Thyroid gland (tissue), 4 donors: ENCODE measurements around the gene NYNRIN. TPM values are rescaled to one million over a fixed set of nuclear protein-coding genes. Genes with fewer than 3 reads are reported as not detected.

ENCODE experiments used
- DNase-seq, 2 donors: peaks; one replicate each; pipeline ENCODE4 v3.0.0-alpha.2; 2019
- H3K27ac ChIP-seq, 3 donors: fragments of 200-600 bp; sonication (generic); 1 replicate in 2 of 3; 2 replicates in 1 of 3; pipeline ENCODE4 v1.5.1; 2016 to 2019; ENCODE audit warnings: mild to moderate bottlenecking in 1 of 3, moderate library complexity in 1 of 3
- H3K27me3 ChIP-seq: fragments of 200-600 bp; sonication (generic); one replicate; pipeline ENCODE4 v1.5.1; 2019
- H3K36me3 ChIP-seq, 2 donors: fragments of 200-600 bp; sonication (generic); one replicate each; pipeline ENCODE4 v1.5.1; 2016 to 2019
- H3K4me1 ChIP-seq, 2 donors: fragments of 200-600 bp; sonication (generic); one replicate each; pipeline ENCODE4 v1.5.1; 2017 to 2019
- H3K4me3 ChIP-seq, 3 donors: fragments of 200-600 bp; sonication (generic); replicated peaks in 1 of 3; 1 replicate in 2 of 3; 2 replicates in 1 of 3; pipeline ENCODE4 v1.5.1; 2016; ENCODE audit warnings: mild to moderate bottlenecking in 1 of 3
- H3K9me3 ChIP-seq: fragments of 200-600 bp; sonication (generic); one replicate; pipeline ENCODE4 v1.5.1; 2017
- POLR2A ChIP-seq, 2 donors: fragments of 450-650 bp; IDR thresholded peaks; one replicate each; pipeline ENCODE4 v1.6.1; 2017; ENCODE audit warnings: antibody characterized with exemption in 2 of 2, mild to moderate bottlenecking in 2 of 2, moderate library complexity in 1 of 2
- WGBS, 2 donors: methylation state at CpG; one replicate each; pipeline ENCODE4 v1.1.5; 2017; 5-methylcytosine and 5-hydroxymethylcytosine counted together
- intact Hi-C: fragments of 100-400 bp; cut with DNase I; formaldehyde crosslinking; loops from one replicate; pipeline ENCODE4 v1.15.1; 2023
- total RNA-seq, 4 donors: library from RNA; depleted of rRNA; stranded (reverse); fragments of >200 nt; gene quantifications; one replicate each; pipeline ENCODE4 v1.2.3, GENCODE V29; 2016
- TF ChIP-seq, protein P1 (sequence below), 6 experiments: fragments of 200-600 bp in 3 of 6; fragments of 450-650 bp in 3 of 6; sonication (generic) in 3 of 6; IDR thresholded peaks; one replicate each; pipeline ENCODE4 v1.5.1; 2016 to 2019; ENCODE audit warnings: antibody characterized with exemption in 6 of 6, mild to moderate bottlenecking in 2 of 6, inconsistent platforms in 1 of 6, moderate library complexity in 1 of 6

NYNRIN gene
- total RNA-seq, 4 donors from 2014 or later, result 11.7 to 19.9 (median 12.3) TPM

DNA sequence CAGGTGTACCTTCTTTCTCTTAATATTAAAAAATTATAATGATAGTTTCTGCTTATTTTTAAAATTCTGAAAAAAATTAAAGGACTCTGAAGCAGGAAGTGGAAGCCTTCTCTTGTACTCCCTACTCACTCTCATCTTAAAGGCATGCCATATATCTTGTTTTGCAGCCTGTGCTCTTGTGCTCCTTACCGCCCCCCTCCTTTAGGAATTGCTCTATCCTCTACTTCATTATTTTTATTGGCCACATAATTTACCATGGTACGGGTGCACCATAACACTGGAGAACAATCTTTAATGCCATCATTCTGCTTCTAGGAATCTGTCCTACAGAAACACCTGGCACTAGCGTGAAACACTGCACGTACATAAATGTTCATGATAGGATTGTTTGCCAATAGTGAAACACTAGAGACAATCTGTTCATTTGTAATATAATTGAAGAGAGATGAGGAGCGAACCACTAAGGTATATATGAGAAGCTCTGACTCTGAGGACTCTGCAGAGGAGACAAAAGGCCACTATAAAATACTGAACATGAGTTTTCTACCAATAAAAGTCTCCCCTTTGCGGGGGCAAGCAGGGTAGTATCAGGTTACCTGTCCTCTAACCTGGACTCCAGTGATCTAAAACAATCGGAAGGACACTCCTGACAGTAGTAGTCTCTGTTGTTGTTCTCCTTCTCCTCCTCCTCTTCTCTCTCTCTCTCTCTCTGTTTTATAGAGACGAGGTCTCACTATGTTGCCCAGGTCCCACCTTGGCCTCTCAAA is 6.3 kb upstream of the NYNRIN start:
- H3K27ac ChIP-seq, result no peak overlapping the region
- 54% methylated on average over 8 of the region's 8 CpGs for WGBS, 2 donors
- H3K27me3 ChIP-seq, result no peaks in the 10 kb centered on the region
- TF ChIP-seq POLR2A (IDR thresholded peaks at IDR 0.05), result no peak
- TF ChIP-seq, protein P1, sequence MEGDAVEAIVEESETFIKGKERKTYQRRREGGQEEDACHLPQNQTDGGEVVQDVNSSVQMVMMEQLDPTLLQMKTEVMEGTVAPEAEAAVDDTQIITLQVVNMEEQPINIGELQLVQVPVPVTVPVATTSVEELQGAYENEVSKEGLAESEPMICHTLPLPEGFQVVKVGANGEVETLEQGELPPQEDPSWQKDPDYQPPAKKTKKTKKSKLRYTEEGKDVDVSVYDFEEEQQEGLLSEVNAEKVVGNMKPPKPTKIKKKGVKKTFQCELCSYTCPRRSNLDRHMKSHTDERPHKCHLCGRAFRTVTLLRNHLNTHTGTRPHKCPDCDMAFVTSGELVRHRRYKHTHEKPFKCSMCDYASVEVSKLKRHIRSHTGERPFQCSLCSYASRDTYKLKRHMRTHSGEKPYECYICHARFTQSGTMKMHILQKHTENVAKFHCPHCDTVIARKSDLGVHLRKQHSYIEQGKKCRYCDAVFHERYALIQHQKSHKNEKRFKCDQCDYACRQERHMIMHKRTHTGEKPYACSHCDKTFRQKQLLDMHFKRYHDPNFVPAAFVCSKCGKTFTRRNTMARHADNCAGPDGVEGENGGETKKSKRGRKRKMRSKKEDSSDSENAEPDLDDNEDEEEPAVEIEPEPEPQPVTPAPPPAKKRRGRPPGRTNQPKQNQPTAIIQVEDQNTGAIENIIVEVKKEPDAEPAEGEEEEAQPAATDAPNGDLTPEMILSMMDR (IDR thresholded peaks at IDR 0.05), result no peak
- no peaks in the 10 kb centered on the region for H3K36me3 ChIP-seq
- peaks cover 5 to 7% of the 10 kb centered on the region in 2 donors for H3K4me1 ChIP-seq
- intact Hi-C loops, result no loop called here
- no peaks in the 10 kb centered on the region for H3K9me3 ChIP-seq
- no peak for DNase-seq
- no peak overlapping the region for H3K4me3 ChIP-seq

DNA sequence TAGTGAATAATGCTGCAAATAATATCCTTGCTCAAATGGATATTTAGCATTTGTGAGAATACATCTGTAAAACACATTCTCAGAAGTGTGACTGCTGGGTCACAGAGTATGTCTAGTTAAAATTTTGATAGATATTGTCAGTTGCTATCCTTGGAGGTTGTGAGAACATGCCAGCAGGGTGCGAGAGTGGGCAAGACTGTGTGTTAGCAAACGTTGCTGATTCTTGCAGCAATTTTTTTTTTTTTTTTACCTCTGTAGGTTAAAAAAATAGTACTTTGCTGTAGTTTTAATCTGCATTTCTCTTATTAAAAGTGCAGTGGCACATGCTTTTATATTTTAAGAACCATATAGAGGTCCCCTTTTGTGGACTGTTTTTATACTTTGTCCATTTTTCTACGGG is 4.5 kb upstream of the NYNRIN start:
- TF ChIP-seq, protein P1 (IDR thresholded peaks at IDR 0.05), result no peak
- DNase-seq, result no peak
- H3K27ac ChIP-seq, result no peak overlapping the region
- intact Hi-C loops, result no loop called here
- H3K4me3 ChIP-seq, result no peak overlapping the region
- H3K36me3 ChIP-seq, result no peaks in the 10 kb centered on the region
- H3K27me3 ChIP-seq, result no peaks in the 10 kb centered on the region
- peaks cover 5 to 17% of the 10 kb centered on the region in 2 donors for H3K4me1 ChIP-seq
- 53 to 62% methylated on average over 3 of the region's 3 CpGs for WGBS, 2 donors
- no peaks in the 10 kb centered on the region for H3K9me3 ChIP-seq

DNA sequence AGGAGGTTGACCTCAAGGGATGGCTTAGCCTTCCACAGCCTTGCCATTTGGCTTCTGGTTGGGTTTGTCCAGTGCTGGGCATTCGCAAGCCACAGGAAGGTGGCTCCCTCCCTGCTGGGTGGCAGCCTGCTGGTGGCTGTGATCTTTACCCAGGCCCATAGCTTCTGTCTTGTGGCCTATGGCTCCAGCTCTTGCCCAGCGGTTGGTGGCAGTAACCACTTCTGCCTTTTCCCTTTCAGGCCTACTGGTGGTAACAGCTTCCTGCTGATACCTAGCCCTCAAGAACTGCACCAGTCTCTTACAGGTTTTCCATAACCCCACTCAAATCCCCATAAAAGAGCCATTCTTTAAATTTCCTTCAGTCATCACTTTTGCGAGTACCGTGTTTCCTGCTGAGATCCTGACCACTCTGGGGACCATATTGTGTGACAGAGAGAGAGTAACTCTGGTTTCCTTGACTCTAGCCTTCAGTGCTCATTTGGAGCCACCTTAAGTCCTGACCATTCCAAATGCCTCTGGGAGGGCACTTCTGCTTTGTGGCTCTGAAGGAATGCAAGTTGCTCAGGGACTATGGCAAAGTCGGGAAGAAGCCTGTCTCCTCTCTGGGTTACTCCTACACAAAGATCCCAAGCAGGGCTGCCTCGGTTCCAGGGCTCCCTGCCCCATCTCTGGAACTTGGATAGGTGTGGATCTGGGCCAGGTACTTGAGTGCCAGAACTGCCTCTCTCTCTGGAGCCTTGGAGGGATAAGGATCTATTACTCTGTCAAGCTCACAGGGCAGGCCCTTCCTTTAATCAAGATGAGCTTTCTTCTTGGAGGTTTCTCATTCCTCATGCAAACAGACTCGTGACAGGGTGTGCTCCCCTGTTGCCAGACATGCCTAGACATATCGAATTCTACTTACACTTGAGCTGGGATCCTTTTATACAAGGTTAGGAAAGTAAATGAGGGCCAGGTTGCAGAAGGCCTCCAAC is 2.9 kb upstream of the NYNRIN start:
- TF ChIP-seq, protein P1 (IDR thresholded peaks at IDR 0.05), result no peak
- TF ChIP-seq POLR2A (IDR thresholded peaks at IDR 0.05), result no peak
- Histone ChIP-seq H3K4me1 (peaks cover 21 to 33% of the 10 kb centered on the region in 2 donors), H3K36me3 (no peaks in the 10 kb centered on the region), H3K27ac (no peak overlapping the region), H3K4me3 (no peak overlapping the region), H3K27me3 (no peaks in the 10 kb centered on the region), H3K9me3 (no peaks in the 10 kb centered on the region)
- intact Hi-C loops, result no loop called here
- DNase-seq, result peak; percentile 46 to 52
- 57% methylated on average over 8 of the region's 8 CpGs for WGBS, 2 donors

DNA sequence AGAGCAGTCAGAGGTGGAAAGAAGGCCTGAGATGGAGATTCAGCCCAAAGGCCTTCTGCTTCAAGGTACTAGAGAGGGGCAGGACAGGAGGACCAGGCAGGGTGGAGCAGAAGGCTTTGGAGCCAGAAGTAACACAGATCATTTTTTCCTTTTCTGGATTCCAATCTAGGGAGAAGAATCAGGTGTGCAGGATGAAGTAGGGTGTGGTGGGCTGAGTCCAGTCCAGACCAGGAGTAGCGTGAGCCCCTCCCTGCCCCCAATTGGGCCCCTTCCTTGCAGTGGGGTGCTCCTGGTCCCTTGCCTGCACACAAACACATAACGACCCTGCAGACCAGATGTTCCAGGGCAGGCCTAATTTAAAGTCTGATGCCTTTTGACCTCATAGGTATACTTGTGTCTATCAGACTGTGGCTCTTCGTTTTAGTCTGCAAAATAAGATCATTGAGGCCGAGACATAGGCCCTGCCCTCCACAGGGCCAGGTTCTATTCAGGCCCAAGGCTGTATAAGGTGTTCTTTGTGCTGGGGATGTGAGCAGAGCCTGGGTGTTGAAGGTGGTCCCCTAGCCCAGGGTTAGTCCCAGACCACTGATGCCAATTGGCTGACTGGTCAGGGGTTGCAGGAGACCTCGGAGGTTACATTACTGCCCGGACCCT is 1.0 kb upstream of the NYNRIN start:
- WGBS, 2 donors, result 62 to 70% methylated on average over 5 to 6 of the region's 6 CpGs
- peak overlapping the region in 2 of 3 donors; percentile 77 to 83 for H3K27ac ChIP-seq
- peaks cover 34 to 45% of the 10 kb centered on the region in 2 donors for H3K4me1 ChIP-seq
- no peaks in the 10 kb centered on the region for H3K9me3 ChIP-seq
- TF ChIP-seq, protein P1 (IDR thresholded peaks at IDR 0.05), result no peak
- TF ChIP-seq POLR2A (IDR thresholded peaks at IDR 0.05), result no peak
- no peak for DNase-seq
- intact Hi-C loops, result no loop called here
- no peak overlapping the region for H3K4me3 ChIP-seq
- H3K36me3 ChIP-seq, result no peaks in the 10 kb centered on the region
- H3K27me3 ChIP-seq, result no peaks in the 10 kb centered on the region
